Measurements from ENCODE around the gene LNX1.

DNA sequence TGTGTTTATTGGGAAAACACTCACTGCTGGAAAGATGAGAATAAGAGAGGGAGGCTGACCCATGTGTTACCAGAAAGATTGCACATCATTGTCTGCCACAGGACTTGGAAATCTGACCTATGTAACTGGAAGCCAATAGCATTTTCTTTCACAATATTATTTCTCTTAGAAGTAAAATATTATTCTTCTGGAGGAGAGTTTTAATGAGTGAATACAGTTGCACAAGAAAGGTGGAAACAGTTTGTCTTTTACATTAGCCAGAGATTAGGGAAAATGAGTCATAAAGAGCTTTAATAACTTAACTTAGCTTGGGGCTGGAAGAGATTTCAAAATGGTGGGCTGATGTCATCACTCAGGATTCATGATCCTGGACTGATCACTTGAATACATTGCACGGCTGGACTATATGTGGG is 31.5 kb upstream of the LNX1 start:
- TF ChIP-seq, protein P1, sequence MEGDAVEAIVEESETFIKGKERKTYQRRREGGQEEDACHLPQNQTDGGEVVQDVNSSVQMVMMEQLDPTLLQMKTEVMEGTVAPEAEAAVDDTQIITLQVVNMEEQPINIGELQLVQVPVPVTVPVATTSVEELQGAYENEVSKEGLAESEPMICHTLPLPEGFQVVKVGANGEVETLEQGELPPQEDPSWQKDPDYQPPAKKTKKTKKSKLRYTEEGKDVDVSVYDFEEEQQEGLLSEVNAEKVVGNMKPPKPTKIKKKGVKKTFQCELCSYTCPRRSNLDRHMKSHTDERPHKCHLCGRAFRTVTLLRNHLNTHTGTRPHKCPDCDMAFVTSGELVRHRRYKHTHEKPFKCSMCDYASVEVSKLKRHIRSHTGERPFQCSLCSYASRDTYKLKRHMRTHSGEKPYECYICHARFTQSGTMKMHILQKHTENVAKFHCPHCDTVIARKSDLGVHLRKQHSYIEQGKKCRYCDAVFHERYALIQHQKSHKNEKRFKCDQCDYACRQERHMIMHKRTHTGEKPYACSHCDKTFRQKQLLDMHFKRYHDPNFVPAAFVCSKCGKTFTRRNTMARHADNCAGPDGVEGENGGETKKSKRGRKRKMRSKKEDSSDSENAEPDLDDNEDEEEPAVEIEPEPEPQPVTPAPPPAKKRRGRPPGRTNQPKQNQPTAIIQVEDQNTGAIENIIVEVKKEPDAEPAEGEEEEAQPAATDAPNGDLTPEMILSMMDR (IDR thresholded peaks at IDR 0.05), result no peak
- no peak for TF ChIP-seq ESRRA (IDR thresholded peaks at IDR 0.05; ENCODE audit: borderline replicate concordance, low read length)
- TF ChIP-seq EP300 (IDR thresholded peaks at IDR 0.05), result no peak
- no peak for TF ChIP-seq POLR2A (IDR thresholded peaks at IDR 0.05; ENCODE audit: low read length)
- TF ChIP-seq RFX5 (IDR thresholded peaks at IDR 0.05), result no peak
- no peak for TF ChIP-seq TP53 (CRISPR knock-in tag; IDR thresholded peaks at IDR 0.05)
